Activated naive CD4-positive, alpha-beta T cell treated with anti-CD3 and anti-CD28 coated beads, Interleukin-2, amount 10 ng/mL, durations not matched to agents 7 days and 5 days (primary cell): Measurements from ENCODE around the gene CYP27B1.
"Not testable (repeated sequence)": the region's sequence is repeated elsewhere in the genome, so short reads cannot be mapped to it uniquely, and the experiment has no call there.

Experiments used
- CTCF ChIA-PET: fragments of 350-600 bp; sonication (Branson Sonifier 250); formaldehyde crosslinking; loops from one replicate; lab custom pipeline; 2021; ENCODE audit warnings: antibody characterized with exemption; lab: Charles Lee
- DNase-seq: peaks from one replicate; pipeline ENCODE4 v3.0.0-alpha.2; 2020
- H3K27ac Mint-ChIP-seq: one replicate; pipeline ENCODE4 v1.8.0; 2021; ENCODE audit warnings: mild to moderate bottlenecking, moderate library complexity, mixed read lengths
- H3K27me3 Mint-ChIP-seq: one replicate; pipeline ENCODE4 v1.8.0; 2021; ENCODE audit warnings: mild to moderate bottlenecking, mixed read lengths
- H3K36me3 Mint-ChIP-seq: one replicate; pipeline ENCODE4 v1.8.0; 2021; ENCODE audit warnings: mixed read lengths
- H3K4me1 Mint-ChIP-seq: one replicate; pipeline ENCODE4 v1.8.0; 2021; ENCODE audit warnings: mixed read lengths
- H3K4me3 Mint-ChIP-seq: one replicate; pipeline ENCODE4 v1.8.0; 2021; ENCODE audit warnings: mild to moderate bottlenecking, moderate library complexity, mixed read lengths
- H3K9me3 Mint-ChIP-seq: one replicate; pipeline ENCODE4 v1.8.0; 2021; ENCODE audit warnings: mixed read lengths

The CYP27B1 gene

DNA sequence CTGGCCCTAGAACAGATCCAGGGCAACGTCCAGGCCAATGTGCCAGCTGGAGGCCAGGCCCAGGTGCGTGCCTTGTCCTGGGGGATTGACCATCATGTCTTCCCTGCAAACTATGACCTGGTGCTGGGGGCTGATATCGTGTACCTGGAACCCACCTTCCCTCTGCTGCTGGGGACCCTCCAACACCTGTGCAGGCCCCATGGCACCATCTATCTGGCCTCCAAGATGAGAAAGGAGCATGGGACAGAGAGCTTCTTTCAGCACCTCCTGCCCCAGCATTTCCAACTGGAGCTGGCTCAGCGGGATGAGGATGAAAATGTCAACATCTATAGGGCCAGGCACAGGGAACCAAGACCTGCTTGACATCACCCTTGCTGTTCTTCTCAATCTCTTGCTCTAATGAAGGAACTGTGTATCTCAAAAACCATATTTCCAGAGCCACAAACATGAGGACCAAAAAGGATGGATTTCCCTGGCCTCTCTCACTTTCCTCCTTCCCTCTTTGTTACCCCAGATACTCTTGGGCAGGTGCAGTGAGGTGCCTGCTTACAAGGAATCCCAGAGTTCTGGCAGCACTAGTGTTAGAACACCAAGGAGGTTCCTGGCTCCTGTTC lies 13.5 kb upstream of the CYP27B1 start:
- H3K4me3 Mint-ChIP-seq: no peak overlapping the region
- peaks cover 50% of the 10 kb centered on the region for H3K4me1 Mint-ChIP-seq
- H3K27me3 Mint-ChIP-seq: no peaks in the 10 kb centered on the region
- CTCF ChIA-PET: interaction anchor here (1.1 to 2.0 kb wide), 8 partner anchors 14 to 125 kb away, joined by 4 to 10 read pairs (median 6); no protein-coding TSS in a partner anchor
- no peak for DNase-seq
- no peaks in the 10 kb centered on the region for H3K9me3 Mint-ChIP-seq
- H3K27ac Mint-ChIP-seq: peak overlapping the region; percentile 77
- H3K36me3 Mint-ChIP-seq: peaks cover 15% of the 10 kb centered on the region

DNA sequence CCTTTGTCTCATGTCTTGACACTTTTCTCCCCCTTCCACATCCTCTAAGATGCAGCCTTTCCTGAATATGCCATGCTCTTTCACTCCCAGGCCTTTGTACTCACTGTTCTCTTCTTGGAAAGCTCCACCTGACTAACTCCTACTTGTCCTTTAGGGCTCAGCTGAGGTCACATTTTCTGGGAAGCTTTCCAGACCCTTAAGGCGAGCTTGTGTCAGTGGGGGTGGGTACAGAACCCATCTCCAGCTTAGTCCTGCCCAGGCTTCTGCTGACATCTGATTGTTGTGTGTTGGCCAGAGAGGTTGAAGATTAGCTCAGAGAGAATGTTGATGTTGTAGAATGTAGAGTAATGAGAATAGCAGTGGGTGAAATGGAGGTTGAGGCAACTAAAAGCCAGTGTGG lies 12.9 kb upstream of the CYP27B1 start:
- peaks cover 50% of the 10 kb centered on the region for H3K4me1 Mint-ChIP-seq
- H3K36me3 Mint-ChIP-seq: peaks cover 15% of the 10 kb centered on the region
- no peak overlapping the region for H3K4me3 Mint-ChIP-seq
- no peaks in the 10 kb centered on the region for H3K9me3 Mint-ChIP-seq
- no peak overlapping the region for H3K27ac Mint-ChIP-seq
- CTCF ChIA-PET: interaction anchor here (1.1 to 2.0 kb wide), 4 partner anchors 14 to 125 kb away, joined by 3 to 10 read pairs (median 6); no protein-coding TSS in a partner anchor
- H3K27me3 Mint-ChIP-seq: no peaks in the 10 kb centered on the region
- DNase-seq: no peak

DNA sequence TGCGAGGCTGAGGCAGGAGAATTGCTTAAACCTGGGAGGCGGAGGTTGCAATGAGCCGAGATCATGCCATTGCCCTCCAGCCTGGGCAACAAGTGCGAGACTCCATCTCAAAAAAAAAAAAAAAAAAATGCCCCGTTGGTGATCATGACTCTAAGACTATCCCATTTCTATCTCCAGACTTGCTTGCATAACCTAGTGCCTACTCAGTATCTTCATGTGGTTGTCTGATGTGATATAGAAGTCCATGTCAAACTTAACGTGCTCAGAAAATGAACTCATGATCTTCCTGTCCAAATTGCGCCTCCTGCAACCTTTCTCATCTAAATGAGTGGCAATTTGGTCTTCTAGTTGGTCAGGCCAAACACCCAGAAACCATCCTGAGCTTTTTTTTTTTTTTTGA lies 11.0 kb upstream of the CYP27B1 start:
- H3K4me3 Mint-ChIP-seq: no peak overlapping the region
- DNase-seq: no peak
- H3K4me1 Mint-ChIP-seq: peaks cover 48% of the 10 kb centered on the region
- peaks cover 2% of the 10 kb centered on the region for H3K27me3 Mint-ChIP-seq
- H3K9me3 Mint-ChIP-seq: no peaks in the 10 kb centered on the region
- H3K36me3 Mint-ChIP-seq: peaks cover 12% of the 10 kb centered on the region
- CTCF ChIA-PET: no interaction called here
- no peak overlapping the region for H3K27ac Mint-ChIP-seq

DNA sequence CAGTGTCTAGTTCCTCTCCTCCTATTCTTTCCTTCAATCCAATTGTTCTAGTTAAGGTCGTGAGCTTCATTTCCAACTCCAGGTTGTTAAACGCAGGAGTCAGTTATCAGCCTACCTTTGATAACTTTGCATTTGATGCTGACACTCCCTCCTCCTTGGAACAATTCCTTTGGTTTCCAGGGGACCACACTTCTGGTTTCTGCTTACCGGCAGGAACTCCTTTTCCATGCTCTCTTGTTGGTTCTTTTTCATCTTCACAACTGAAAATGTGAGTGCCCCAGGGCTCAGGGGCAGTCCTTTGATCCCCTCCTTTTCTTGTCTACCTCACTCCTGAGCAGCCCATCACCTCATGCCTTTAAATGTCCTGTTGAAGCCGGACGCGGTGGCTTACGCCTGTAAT lies 10.5 kb upstream of the CYP27B1 start:
- H3K36me3 Mint-ChIP-seq: peaks cover 7% of the 10 kb centered on the region
- H3K27me3 Mint-ChIP-seq: peaks cover 6% of the 10 kb centered on the region
- H3K27ac Mint-ChIP-seq: no peak overlapping the region
- peaks cover 44% of the 10 kb centered on the region for H3K4me1 Mint-ChIP-seq
- H3K4me3 Mint-ChIP-seq: no peak overlapping the region
- CTCF ChIA-PET: no interaction called here
- no peak for DNase-seq
- H3K9me3 Mint-ChIP-seq: no peaks in the 10 kb centered on the region

DNA sequence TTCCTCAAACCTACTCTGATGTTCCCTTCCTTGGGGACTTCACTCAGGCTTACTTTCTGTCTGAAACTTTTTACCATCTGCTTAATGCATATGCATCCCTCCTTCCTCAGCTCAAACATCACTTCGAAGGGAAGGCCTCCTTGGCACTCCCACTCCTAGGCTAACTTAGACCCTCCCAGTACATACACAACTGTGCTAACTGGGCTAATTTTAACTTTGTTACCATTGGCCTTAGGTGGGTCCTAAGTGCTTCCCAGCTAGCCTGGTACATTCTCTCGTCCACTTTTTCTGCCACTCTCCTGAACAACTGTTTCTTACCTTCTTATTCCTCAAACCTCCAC lies 9.3 kb upstream of the CYP27B1 start:
- peaks cover 10% of the 10 kb centered on the region for H3K36me3 Mint-ChIP-seq
- no peaks in the 10 kb centered on the region for H3K9me3 Mint-ChIP-seq
- H3K27me3 Mint-ChIP-seq: peaks cover 6% of the 10 kb centered on the region
- H3K4me3 Mint-ChIP-seq: no peak overlapping the region
- no peak for DNase-seq
- no peak overlapping the region for H3K27ac Mint-ChIP-seq
- H3K4me1 Mint-ChIP-seq: peaks cover 40% of the 10 kb centered on the region
- CTCF ChIA-PET: interaction anchor here (1.6 to 1.7 kb wide), 2 partner anchors 17 to 27 kb away, joined by 3 to 5 read pairs; no protein-coding TSS in a partner anchor

DNA sequence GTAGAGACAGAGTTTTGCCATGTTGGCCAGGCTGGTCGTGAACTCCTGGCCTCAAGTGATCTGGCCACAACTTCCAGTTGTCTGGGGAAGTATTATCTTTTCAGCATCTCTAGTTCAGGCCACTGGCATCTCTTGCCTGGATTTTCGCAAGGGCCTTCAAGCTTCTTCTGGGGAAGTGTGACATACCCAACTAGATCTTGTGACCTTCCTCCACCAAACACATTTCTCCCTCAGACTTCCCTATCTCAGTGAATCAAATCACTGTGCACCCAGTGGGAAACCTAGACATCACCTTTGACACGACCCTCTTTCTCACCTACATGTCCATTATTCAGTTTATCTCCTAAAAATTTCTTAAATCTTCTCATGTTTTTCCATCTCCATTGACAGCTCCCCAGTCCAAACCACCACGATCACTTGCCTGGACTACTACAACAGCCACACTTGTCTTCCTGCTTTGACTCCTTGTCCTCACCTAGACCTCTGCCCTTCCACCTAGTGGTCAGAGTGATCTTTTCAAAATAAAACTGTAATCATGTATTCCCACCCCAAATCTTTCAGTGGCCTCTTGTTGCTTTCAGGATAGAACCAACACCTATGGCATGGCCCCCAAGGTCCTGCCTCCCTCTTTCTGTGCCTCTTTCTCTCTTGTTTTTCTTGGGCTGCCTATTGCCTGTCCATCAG lies 8.8 kb upstream of the CYP27B1 start:
- no peak for DNase-seq
- H3K27ac Mint-ChIP-seq: no peak overlapping the region
- H3K4me3 Mint-ChIP-seq: no peak overlapping the region
- peaks cover 10% of the 10 kb centered on the region for H3K36me3 Mint-ChIP-seq
- CTCF ChIA-PET: interaction anchor here (1.1 to 1.7 kb wide), 4 partner anchors 17 to 62 kb away, joined by 3 to 5 read pairs (median 4); no protein-coding TSS in a partner anchor
- peaks cover 37% of the 10 kb centered on the region for H3K4me1 Mint-ChIP-seq
- peaks cover 6% of the 10 kb centered on the region for H3K27me3 Mint-ChIP-seq
- H3K9me3 Mint-ChIP-seq: no peaks in the 10 kb centered on the region

DNA sequence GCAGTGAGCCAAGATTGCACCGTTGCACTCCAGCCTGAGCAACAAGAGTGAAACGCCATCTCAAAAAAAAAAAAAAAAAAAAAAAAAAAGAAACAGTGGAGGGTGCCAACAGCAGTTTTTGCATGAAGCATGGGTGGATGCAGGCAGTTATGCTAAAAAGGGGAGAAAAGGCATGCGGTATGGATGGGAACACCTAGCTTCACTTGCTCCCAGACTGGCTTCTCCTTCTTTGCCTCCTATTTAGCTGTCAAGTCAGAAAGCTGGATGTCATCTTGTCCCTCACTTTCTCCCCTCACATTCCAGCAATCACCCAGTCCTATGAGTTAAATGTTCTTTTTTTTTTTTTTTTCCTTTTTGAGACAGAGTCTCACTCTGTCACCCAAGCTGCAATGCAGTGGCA lies 8.2 kb upstream of the CYP27B1 start:
- peaks cover 37% of the 10 kb centered on the region for H3K4me1 Mint-ChIP-seq
- DNase-seq: no peak
- no peaks in the 10 kb centered on the region for H3K9me3 Mint-ChIP-seq
- H3K4me3 Mint-ChIP-seq: no peak overlapping the region
- H3K27me3 Mint-ChIP-seq: peaks cover 6% of the 10 kb centered on the region
- peaks cover 12% of the 10 kb centered on the region for H3K36me3 Mint-ChIP-seq
- no peak overlapping the region for H3K27ac Mint-ChIP-seq
- CTCF ChIA-PET: interaction anchor here (1.0 to 1.8 kb wide), 7 partner anchors 9 to 62 kb away, joined by 3 to 5 read pairs (median 3); no protein-coding TSS in a partner anchor

DNA sequence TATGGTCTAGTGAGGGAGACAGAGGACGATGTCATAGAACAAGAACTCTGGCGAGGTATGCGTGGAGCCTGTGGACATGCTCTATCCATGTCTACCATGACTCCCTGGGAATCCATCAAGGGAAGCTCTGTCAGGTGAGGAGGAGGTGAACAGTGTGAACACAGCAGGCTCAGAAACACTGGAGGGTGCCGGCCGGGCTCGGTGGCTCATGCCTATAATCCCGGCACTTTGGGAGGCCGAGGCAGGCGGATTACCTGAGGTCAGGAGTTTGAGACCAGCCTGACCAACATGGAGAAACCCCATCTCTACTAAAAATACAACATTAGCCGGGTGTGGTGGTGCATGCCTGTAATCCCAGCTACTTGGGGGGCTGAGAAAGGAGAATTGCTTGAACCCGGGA lies 7.8 kb upstream of the CYP27B1 start:
- not testable (repeated sequence) for H3K9me3 Mint-ChIP-seq, DNase-seq, H3K4me3 Mint-ChIP-seq, H3K27me3 Mint-ChIP-seq, H3K27ac Mint-ChIP-seq
- Mint-ChIP-seq H3K4me1 (peaks cover 38% of the 10 kb centered on the region), H3K36me3 (peaks cover 16% of the 10 kb centered on the region)
- CTCF ChIA-PET: interaction anchor here (1.0 to 1.8 kb wide), 7 partner anchors 9 to 63 kb away, joined by 3 to 5 read pairs (median 3); no protein-coding TSS in a partner anchor

DNA sequence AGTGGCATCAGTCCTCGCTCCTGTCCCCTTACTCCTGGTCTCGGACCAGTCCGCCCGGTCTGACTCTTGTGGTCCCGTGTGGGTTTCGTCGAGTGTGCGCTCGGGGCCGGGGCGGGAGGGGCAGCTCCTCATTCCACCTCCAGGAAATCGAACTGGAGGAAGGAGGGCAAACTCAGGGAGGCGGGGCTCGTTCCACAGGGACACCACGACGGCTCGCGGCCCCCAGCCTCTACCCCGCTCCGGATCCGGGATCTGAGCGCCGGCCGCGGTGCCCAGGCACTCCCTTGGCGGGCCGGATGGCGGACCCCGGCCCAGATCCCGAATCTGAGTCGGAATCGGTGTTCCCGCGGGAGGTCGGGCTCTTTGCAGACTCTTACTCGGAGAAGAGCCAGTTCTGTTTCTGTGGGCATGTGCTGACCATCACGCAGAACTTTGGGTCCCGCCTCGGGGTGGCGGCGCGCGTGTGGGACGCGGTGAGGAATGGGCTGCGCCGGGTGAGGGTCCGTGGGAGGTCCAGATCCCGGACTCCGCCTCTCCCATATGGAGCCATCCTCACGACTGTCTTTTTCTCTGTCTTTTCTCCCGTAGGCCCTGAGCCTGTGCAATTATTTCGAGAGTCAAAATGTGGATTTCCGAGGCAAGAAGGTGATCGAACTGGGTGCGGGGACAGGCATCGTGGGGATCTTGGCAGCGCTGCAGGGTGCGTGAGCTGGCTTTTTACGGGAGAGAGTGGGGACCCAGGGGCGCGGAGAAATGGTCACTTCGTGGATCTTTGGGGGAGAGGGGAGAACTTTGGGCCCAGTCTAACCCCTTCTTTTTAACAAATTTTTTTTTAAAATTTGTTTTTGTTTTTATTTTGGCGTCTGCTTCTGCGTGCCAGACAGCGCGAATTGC lies 5.8 kb upstream of the CYP27B1 start, which contains the start of gene EEF1AKMT3:
Gene EEF1AKMT3 (plus strand): TSS at position 186 of the 894 bp plus-strand sequence. CDS start 111 bp downstream, at position 297.
- Mint-ChIP-seq H3K9me3 (no peaks in the 10 kb centered on the region), H3K36me3 (peaks cover 23% of the 10 kb centered on the region), H3K4me1 (peaks cover 33% of the 10 kb centered on the region), H3K27ac (peak within 1 kb of the TSS; percentile 97), H3K4me3 (peak within 1 kb of the TSS; percentile 94), H3K27me3 (peaks cover 12% of the 10 kb centered on the region)
- DNase-seq: peak; percentile 74
- CTCF ChIA-PET: interaction anchor here (0.7 to 1.9 kb wide), 6 partner anchors 9 to 133 kb away, joined by 3 to 8 read pairs (median 4); no protein-coding TSS in a partner anchor

DNA sequence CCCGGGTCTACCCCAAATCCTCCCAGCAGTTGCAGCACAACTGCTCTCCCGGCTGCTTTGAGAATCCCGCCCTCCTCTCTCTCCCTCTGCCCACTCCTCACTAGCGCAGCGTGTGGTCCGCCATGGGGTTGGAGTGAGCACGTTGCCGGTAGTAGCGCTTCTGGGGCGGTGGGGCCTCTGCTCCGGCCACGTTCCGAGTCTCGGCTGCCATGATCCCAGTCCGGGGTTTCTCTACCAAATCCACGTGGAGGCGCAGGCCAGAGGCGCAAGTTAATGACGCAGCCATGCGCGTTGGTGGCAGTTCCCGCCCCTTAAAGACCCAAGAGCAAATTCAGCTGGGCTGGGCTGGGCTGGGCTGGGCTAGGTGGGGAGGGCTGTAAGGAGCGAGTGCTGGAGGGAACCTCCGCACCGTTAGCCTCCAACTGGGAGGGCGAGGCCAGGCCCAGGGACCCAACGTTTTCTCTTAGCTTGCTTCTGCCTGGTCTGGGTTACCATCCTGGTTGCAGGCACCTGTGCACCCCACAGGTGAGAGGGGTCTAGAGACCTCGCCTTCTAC lies 5.1 kb upstream of the CYP27B1 start, which contains the start of gene METTL1:
Gene METTL1 (minus strand): TSS at position 233 of the 556 bp plus-strand sequence. CDS start 22 bp downstream, at position 211.
- Mint-ChIP-seq H3K36me3 (peaks cover 23% of the 10 kb centered on the region), H3K4me1 (peaks cover 33% of the 10 kb centered on the region)

DNA sequence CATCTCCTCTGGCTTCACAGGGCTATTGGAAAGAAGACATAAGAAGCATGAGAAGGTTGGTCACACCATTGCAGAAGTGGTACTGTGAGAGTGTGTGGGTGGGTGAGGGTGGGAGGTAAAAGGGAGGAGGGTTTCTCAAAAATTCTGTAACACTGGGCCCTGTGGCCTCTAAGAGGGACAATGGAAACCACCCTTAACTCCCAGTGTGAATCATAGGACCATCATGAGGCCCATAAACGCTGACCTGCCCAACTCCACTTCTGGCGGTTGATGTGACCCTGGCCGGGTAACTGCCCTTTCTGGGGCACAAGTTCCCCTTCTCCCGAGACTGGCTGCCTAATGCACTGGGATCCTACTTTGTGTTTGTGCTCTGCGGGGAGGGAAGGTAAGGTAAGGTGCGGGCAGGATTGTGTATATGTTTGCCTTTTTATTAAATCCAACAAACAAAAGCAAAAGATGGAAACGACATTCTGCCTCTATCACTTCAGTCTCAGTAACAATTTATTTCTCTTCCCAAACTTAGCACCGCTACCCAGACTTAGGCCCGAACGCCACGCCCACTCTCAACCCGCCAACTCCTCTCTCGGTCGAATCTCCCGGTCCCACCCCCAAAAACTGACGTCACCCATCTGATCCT lies 4.5 kb upstream of the CYP27B1 start:
- Mint-ChIP-seq H3K9me3 (no peaks in the 10 kb centered on the region), H3K27me3 (peaks cover 25% of the 10 kb centered on the region), H3K4me1 (peaks cover 39% of the 10 kb centered on the region), H3K27ac (peak overlapping the region; percentile 97), H3K36me3 (peaks cover 23% of the 10 kb centered on the region), H3K4me3 (peak overlapping the region; percentile 94)
- DNase-seq: peak; percentile 93
- CTCF ChIA-PET: interaction anchor here (0.8 to 1.9 kb wide), 4 partner anchors 10 to 15 kb away, joined by 3 to 8 read pairs (median 4); no protein-coding TSS in a partner anchor

More for the DNA sequence above, 5.1 kb upstream of the CYP27B1 start, which contains the start of gene METTL1:
- Mint-ChIP-seq H3K27ac (peak within 1 kb of the TSS; percentile 97), H3K27me3 (peaks cover 19% of the 10 kb centered on the region), H3K4me3 (peak within 1 kb of the TSS; percentile 94), H3K9me3 (no peaks in the 10 kb centered on the region)
- CTCF ChIA-PET: interaction anchor here (0.7 to 1.9 kb wide), 6 partner anchors 9 to 134 kb away, joined by 3 to 8 read pairs (median 4); no protein-coding TSS in a partner anchor
- peak; percentile 97 for DNase-seq

DNA sequence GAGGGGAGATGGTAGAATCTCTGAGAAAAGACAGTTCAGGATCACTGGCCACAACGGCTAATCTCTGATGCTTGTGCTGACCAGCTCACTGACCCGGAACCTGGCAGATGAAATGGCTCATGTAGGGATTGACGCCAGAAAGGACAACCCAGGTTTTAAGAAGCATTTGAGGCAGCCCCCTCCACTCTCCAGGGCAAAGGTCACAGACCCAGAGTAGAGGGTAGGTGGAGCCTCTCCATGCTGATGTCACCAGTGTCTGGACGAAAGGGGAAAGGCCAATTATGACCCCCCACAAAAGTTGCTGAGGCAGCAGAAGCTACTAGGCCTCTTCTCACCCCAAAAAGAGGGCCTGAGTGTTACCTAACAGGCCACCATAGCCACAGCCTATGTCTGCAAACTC lies 3.9 kb upstream of the CYP27B1 start:
- CTCF ChIA-PET: interaction anchor here (0.8 kb wide), 1 partner anchor 12 kb away, joined by 3 read pairs; no protein-coding TSS in a partner anchor
- DNase-seq: no peak
- Mint-ChIP-seq H3K4me3 (peak overlapping the region; percentile 16), H3K27me3 (peaks cover 31% of the 10 kb centered on the region), H3K4me1 (peaks cover 41% of the 10 kb centered on the region), H3K36me3 (peaks cover 21% of the 10 kb centered on the region), H3K27ac (no peak overlapping the region), H3K9me3 (no peaks in the 10 kb centered on the region)

DNA sequence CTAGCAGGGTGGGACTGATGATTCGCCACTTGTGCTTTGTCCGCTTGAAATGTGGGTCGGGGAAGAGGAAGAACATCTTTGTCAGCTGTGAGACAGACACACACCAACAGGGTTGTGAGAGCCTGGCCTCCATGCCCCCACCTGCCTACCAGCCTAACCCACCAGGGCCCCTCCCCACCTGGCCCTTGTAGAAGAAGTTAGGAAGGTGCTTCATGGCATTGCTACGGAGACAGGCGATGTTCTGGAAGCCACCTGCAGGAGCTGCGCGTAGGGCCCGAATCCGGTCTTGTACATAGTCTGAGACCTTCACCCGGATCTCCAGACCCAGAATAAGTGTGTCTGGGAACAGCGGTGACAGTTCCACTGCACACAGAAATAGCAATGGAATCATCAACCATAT lies 2.7 kb upstream of the CYP27B1 start:
- Mint-ChIP-seq H3K27me3 (peaks cover 42% of the 10 kb centered on the region), H3K4me1 (peaks cover 50% of the 10 kb centered on the region), H3K4me3 (no peak overlapping the region), H3K36me3 (peaks cover 19% of the 10 kb centered on the region), H3K27ac (no peak overlapping the region), H3K9me3 (no peaks in the 10 kb centered on the region)
- no peak for DNase-seq
- CTCF ChIA-PET: interaction anchor here (3.1 kb wide), 1 partner anchor 10 kb away, joined by 12 read pairs; no protein-coding TSS in a partner anchor
